Lower lobe of right lung (tissue), 2 donors: ENCODE results near the gene HPSE2. TPM values are rescaled to one million over a fixed set of nuclear protein-coding genes. Genes with fewer than 3 reads are reported as not detected.

Experiments
- ATAC-seq, 2 donors: fragments of 200-7000 bp; cut with Tn5 transposase; one replicate each; pipeline ENCODE4 v1.9.1; 2020 to 2022; ENCODE audit warnings: mild to moderate bottlenecking in 2 of 2, moderate library complexity in 2 of 2
- DNase-seq: peaks from one replicate; pipeline ENCODE4 v3.0.0-alpha.2; 2020
- H3K27ac ChIP-seq: fragments of 200-600 bp; one replicate; pipeline ENCODE4 v1.8.0; 2022
- H3K27me3 ChIP-seq: fragments of 200-600 bp; one replicate; pipeline ENCODE4 v1.8.0; 2022; ENCODE audit warnings: low read depth
- H3K36me3 ChIP-seq: fragments of 200-600 bp; one replicate; pipeline ENCODE4 v1.8.0; 2022; ENCODE audit warnings: mild to moderate bottlenecking
- H3K4me1 ChIP-seq: fragments of 200-600 bp; one replicate; pipeline ENCODE4 v1.8.0; 2022
- H3K4me3 ChIP-seq: fragments of 200-600 bp; one replicate; pipeline ENCODE4 v1.8.0; 2022; ENCODE audit warnings: mild to moderate bottlenecking
- H3K9me3 ChIP-seq: fragments of 200-600 bp; one replicate; pipeline ENCODE4 v1.8.0; 2022
- intact Hi-C: fragments of 100-400 bp; cut with DNase I; formaldehyde crosslinking; loops from one replicate; pipeline ENCODE4 v1.11.0; 2022
- total RNA-seq: library from RNA; stranded (reverse); fragmentation: NEBNext Ultra II Directional; extraction: Animal tissue kit (Norgen Biotek cat#: 25700); gene quantifications from one replicate; pipeline ENCODE4 v1.2.1, GENCODE V29; 2021
- TF ChIP-seq, protein P1 (sequence below): fragments of 200-600 bp; IDR thresholded peaks from one replicate; pipeline ENCODE4 v1.8.0; 2022; ENCODE audit warnings: antibody characterized with exemption, mild to moderate bottlenecking
- donor health status: DM: no; HTN: yes; CAD: no; lungs with severe emphysema.

Gene HPSE2
- total RNA-seq, 1 donor from 2014 or later: 0.77 TPM

- intact Hi-C loops: no loop called here
- no peak overlapping the region for H3K4me3 ChIP-seq
- ATAC-seq (no peak), DNase-seq (no peak)
- no peaks in the 10 kb centered on the region for H3K27me3 ChIP-seq
- TF ChIP-seq, protein P1, sequence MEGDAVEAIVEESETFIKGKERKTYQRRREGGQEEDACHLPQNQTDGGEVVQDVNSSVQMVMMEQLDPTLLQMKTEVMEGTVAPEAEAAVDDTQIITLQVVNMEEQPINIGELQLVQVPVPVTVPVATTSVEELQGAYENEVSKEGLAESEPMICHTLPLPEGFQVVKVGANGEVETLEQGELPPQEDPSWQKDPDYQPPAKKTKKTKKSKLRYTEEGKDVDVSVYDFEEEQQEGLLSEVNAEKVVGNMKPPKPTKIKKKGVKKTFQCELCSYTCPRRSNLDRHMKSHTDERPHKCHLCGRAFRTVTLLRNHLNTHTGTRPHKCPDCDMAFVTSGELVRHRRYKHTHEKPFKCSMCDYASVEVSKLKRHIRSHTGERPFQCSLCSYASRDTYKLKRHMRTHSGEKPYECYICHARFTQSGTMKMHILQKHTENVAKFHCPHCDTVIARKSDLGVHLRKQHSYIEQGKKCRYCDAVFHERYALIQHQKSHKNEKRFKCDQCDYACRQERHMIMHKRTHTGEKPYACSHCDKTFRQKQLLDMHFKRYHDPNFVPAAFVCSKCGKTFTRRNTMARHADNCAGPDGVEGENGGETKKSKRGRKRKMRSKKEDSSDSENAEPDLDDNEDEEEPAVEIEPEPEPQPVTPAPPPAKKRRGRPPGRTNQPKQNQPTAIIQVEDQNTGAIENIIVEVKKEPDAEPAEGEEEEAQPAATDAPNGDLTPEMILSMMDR: no peak
- peaks cover under 1% of the 10 kb centered on the region for H3K4me1 ChIP-seq
- no peak overlapping the region for H3K27ac ChIP-seq
- peaks cover 96% of the 10 kb centered on the region for H3K36me3 ChIP-seq
- no peaks in the 10 kb centered on the region for H3K9me3 ChIP-seq
Observed at GRCh38 chr10:98420786-98421185, 814.9 kb downstream of the HPSE2 start.

- Histone ChIP-seq H3K27ac (no peak overlapping the region), H3K4me1 (peaks cover 10% of the 10 kb centered on the region), H3K36me3 (peaks cover 86% of the 10 kb centered on the region), H3K4me3 (no peak overlapping the region), H3K9me3 (no peaks in the 10 kb centered on the region), H3K27me3 (no peaks in the 10 kb centered on the region)
- no peak for DNase-seq
- ATAC-seq: no peak
- intact Hi-C loops: no loop called here
- TF ChIP-seq, protein P1: no peak
Observed at GRCh38 chr10:98419469-98420261, 816.0 kb downstream of the HPSE2 start.

GRCh38 chr10:98418665-98419468 lies 816.8 kb downstream of the HPSE2 start:
- ATAC-seq: no peak
- H3K27ac ChIP-seq: no peak overlapping the region
- TF ChIP-seq, protein P1: no peak
- DNase-seq: no peak
- H3K36me3 ChIP-seq: peaks cover 80% of the 10 kb centered on the region
- H3K9me3 ChIP-seq: no peaks in the 10 kb centered on the region
- intact Hi-C loops: no loop called here
- H3K4me1 ChIP-seq: peaks cover 18% of the 10 kb centered on the region
- no peak overlapping the region for H3K4me3 ChIP-seq
- no peaks in the 10 kb centered on the region for H3K27me3 ChIP-seq

GRCh38 chr10:98417973-98418664 lies 817.5 kb downstream of the HPSE2 start:
- no peak overlapping the region for H3K27ac ChIP-seq
- peaks cover 72% of the 10 kb centered on the region for H3K36me3 ChIP-seq
- TF ChIP-seq, protein P1: no peak
- DNase-seq: no peak
- no peaks in the 10 kb centered on the region for H3K27me3 ChIP-seq
- H3K9me3 ChIP-seq: no peaks in the 10 kb centered on the region
- intact Hi-C loops: no loop called here
- peaks cover 20% of the 10 kb centered on the region for H3K4me1 ChIP-seq
- H3K4me3 ChIP-seq: no peak overlapping the region
- ATAC-seq: no peak

DNA sequence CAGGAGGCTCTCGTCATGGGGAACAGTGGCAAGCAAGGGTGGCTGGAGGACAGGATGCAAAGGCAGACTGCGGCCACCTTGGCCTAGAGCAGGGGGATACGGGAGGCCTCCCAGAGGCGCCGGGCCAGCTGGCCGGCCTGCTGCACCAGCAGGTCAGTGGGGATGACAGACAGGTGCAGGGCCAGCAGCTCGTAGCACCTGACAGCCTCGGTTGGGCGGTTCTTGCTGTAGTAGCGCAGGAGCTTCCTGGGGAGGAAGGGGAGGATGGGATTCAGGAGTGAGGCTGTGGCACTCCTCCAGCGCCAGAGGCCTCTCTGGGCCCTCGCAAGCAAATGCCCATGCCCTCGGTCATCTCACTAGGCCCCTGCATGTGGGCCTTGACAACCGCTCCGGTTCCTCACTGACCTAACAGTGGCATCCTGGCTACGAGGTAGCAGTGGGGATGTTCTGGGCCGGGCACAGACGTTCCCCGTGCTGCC lies 818.1 kb downstream of the HPSE2 start:
- Histone ChIP-seq H3K4me3 (no peak overlapping the region), H3K27me3 (no peaks in the 10 kb centered on the region), H3K4me1 (peaks cover 20% of the 10 kb centered on the region), H3K27ac (no peak overlapping the region), H3K9me3 (no peaks in the 10 kb centered on the region), H3K36me3 (peaks cover 66% of the 10 kb centered on the region)
- intact Hi-C loops: no loop called here
- ATAC-seq (no peak), DNase-seq (no peak)
- TF ChIP-seq, protein P1: no peak
